GM18526 (cell line): ENCODE measurements around the gene BCL6B.

Experiments used
- POLR2A ChIP-seq: IDR thresholded peaks from 3 replicates; pipeline ENCODE4 v1.6.1; 2011; ENCODE audit not compliant: insufficient read length; ENCODE audit errors: extremely low read depth

BCL6B gene

GRCh38 chr17:7063518-7064094, 40.8 kb downstream of the BCL6B start:
- TF ChIP-seq POLR2A = no peak

- TF ChIP-seq POLR2A = no peak
Measured at GRCh38 chr17:7064261-7064660, 41.4 kb downstream of the BCL6B start.

GRCh38 chr17:7067198-7067597, 44.3 kb downstream of the BCL6B start:
- no peak for TF ChIP-seq POLR2A

- TF ChIP-seq POLR2A = no peak
Measured at GRCh38 chr17:7068268-7068667, 45.4 kb downstream of the BCL6B start.

GRCh38 chr17:7070712-7071111, 47.9 kb downstream of the BCL6B start:
- TF ChIP-seq POLR2A = no peak

GRCh38 chr17:7072406-7072805, 49.6 kb downstream of the BCL6B start:
- no peak for TF ChIP-seq POLR2A

GRCh38 chr17:7074931-7075330, 52.1 kb downstream of the BCL6B start:
- TF ChIP-seq POLR2A = no peak

- no peak for TF ChIP-seq POLR2A
Measured at GRCh38 chr17:7077911-7078546, 55.2 kb downstream of the BCL6B start.

- TF ChIP-seq POLR2A = no peak
Measured at GRCh38 chr17:7078711-7079110, 55.9 kb downstream of the BCL6B start.
